Measurements from ENCODE around the gene TIMM17A. TPM values are rescaled to one million over a fixed set of nuclear protein-coding genes. Genes with fewer than 3 reads are reported as not detected.

The TIMM17A gene
- total RNA-seq, 3 donors from 2014 or later (not counting 1 experiment from before 2014, with no cell fraction given): 48.7 to 53.9 (median 51.8) TPM

- Mint-ChIP-seq H3K36me3 (no peaks in the 10 kb centered on the region), H3K27ac (no peak overlapping the region), H3K27me3 (ENCODE audit: low read depth in 2 of 2) (peaks cover 0 to 3% of the 10 kb centered on the region in 2 donors), H3K4me1 (peaks cover 0 to 18% of the 10 kb centered on the region in 2 donors), H3K4me3 (no peak overlapping the region), H3K9me3 (no peaks in the 10 kb centered on the region)
- Histone ChIP-seq H3K27me3 (ENCODE audit: control insufficient read depth, insufficient read depth, low read length) (no peaks in the 10 kb centered on the region), H3K4me1 (ENCODE audit: control insufficient read depth, insufficient read depth, low read length) (peaks cover 9% of the 10 kb centered on the region), H3K9me3 (ENCODE audit: control insufficient read depth, insufficient read depth, low read length) (no peaks in the 10 kb centered on the region), H3K4me3 (ENCODE audit: low read length) (no peak overlapping the region), H3K27ac (ENCODE audit: low read length) (no peak overlapping the region), H3K36me3 (ENCODE audit: control insufficient read depth, insufficient read depth, low read length) (no peaks in the 10 kb centered on the region)
- ATAC-seq: no peak
- intact Hi-C loops (cut with micrococcal nuclease): loop anchor here (10.0 kb wide), 1 partner anchor 120 kb away; no protein-coding TSS in a partner anchor
- 90% methylated on average over 17 of the region's 17 CpGs for WGBS (ENCODE audit: insufficient coverage)
- no peak for DNase-seq
- no peak for TF ChIP-seq CTCF (IDR thresholded peaks at IDR 0.05)
Observed at GRCh38 chr1:202014915-202015661, 59.8 kb downstream of the TIMM17A start.

- Mint-ChIP-seq H3K9me3 (no peaks in the 10 kb centered on the region), H3K36me3 (no peaks in the 10 kb centered on the region), H3K4me3 (no peak overlapping the region), H3K27me3 (ENCODE audit: low read depth in 2 of 2) (peaks cover 0 to 3% of the 10 kb centered on the region in 2 donors), H3K27ac (no peak overlapping the region), H3K4me1 (peaks cover 0 to 18% of the 10 kb centered on the region in 2 donors)
- intact Hi-C loops (cut with micrococcal nuclease): loop anchor here (10.0 kb wide), 1 partner anchor 119 kb away; no protein-coding TSS in a partner anchor
- DNase-seq (no peak), ATAC-seq (no peak)
- Histone ChIP-seq H3K27me3 (ENCODE audit: control insufficient read depth, insufficient read depth, low read length) (no peaks in the 10 kb centered on the region), H3K9me3 (ENCODE audit: control insufficient read depth, insufficient read depth, low read length) (no peaks in the 10 kb centered on the region), H3K4me1 (ENCODE audit: control insufficient read depth, insufficient read depth, low read length) (peaks cover 9% of the 10 kb centered on the region), H3K4me3 (ENCODE audit: low read length) (no peak overlapping the region), H3K36me3 (ENCODE audit: control insufficient read depth, insufficient read depth, low read length) (no peaks in the 10 kb centered on the region), H3K27ac (ENCODE audit: low read length) (no peak overlapping the region)
- TF ChIP-seq CTCF (IDR thresholded peaks at IDR 0.05): no peak
- WGBS (ENCODE audit: insufficient coverage): 75% methylated on average over 1 of the region's 3 CpGs
Observed at GRCh38 chr1:202015662-202015937, 60.3 kb downstream of the TIMM17A start.

GRCh38 chr1:202016022-202016810, 60.9 kb downstream of the TIMM17A start:
- no peak overlapping the region for H3K4me3 Mint-ChIP-seq
- peaks cover 0 to 3% of the 10 kb centered on the region in 2 donors for H3K27me3 Mint-ChIP-seq (ENCODE audit: low read depth in 2 of 2)
- no peaks in the 10 kb centered on the region for H3K9me3 ChIP-seq (ENCODE audit: control insufficient read depth, insufficient read depth, low read length)
- no peaks in the 10 kb centered on the region for H3K36me3 ChIP-seq (ENCODE audit: control insufficient read depth, insufficient read depth, low read length)
- no peaks in the 10 kb centered on the region for H3K27me3 ChIP-seq (ENCODE audit: control insufficient read depth, insufficient read depth, low read length)
- TF ChIP-seq CTCF (IDR thresholded peaks at IDR 0.05): no peak
- no peak for ATAC-seq
- H3K27ac Mint-ChIP-seq: no peak overlapping the region
- H3K27ac ChIP-seq (ENCODE audit: low read length): no peak overlapping the region
- H3K4me1 Mint-ChIP-seq: peaks cover 0 to 18% of the 10 kb centered on the region in 2 donors
- H3K9me3 Mint-ChIP-seq: no peaks in the 10 kb centered on the region
- intact Hi-C loops (cut with micrococcal nuclease): loop anchor here (10.0 kb wide), 1 partner anchor 119 kb away; no protein-coding TSS in a partner anchor
- 80% methylated on average over 9 of the region's 9 CpGs for WGBS (ENCODE audit: insufficient coverage)
- peaks cover 9% of the 10 kb centered on the region for H3K4me1 ChIP-seq (ENCODE audit: control insufficient read depth, insufficient read depth, low read length)
- no peak overlapping the region for H3K4me3 ChIP-seq (ENCODE audit: low read length)
- H3K36me3 Mint-ChIP-seq: no peaks in the 10 kb centered on the region
- DNase-seq: no peak

Measured in natural killer cell (primary cell).